Renal pelvis (tissue), 12 donors: ENCODE data around the gene HLA-DOB. TPM values are rescaled to one million over a fixed set of nuclear protein-coding genes. Genes with fewer than 3 reads are reported as not detected.

ENCODE experiments used
- DNase-seq: peaks from one replicate; pipeline ENCODE4 v3.0.0-alpha.2; 2013
- long read RNA-seq, 16 experiments: transcript quantifications; one replicate each; lab custom pipeline, GENCODE V29; 2026
- polyA plus RNA-seq, 3 donors: library from polyadenylated mRNA; unstranded; fragments of 120-200 nt; gene quantifications; one replicate each; pipeline ENCODE4 v1.2.1, GENCODE V29; 2013; ENCODE audit not compliant: insufficient read length in 3 of 3

HLA-DOB gene
- polyA plus RNA-seq: under 1 TPM; 0.17 to 0.31 (median 0.18) TPM
- long read RNA-seq, donor 1: 0 reads
- long read RNA-seq, donor 2: 0 reads
- long read RNA-seq, donor 3: 0 reads
- long read RNA-seq, donor 4: 0 reads
- long read RNA-seq, donor 5: 0 reads
- long read RNA-seq, donor 6: 0 reads
- long read RNA-seq, donor 7: 0 reads
- long read RNA-seq, donor 8: 0 reads
- long read RNA-seq, donor 9: 0 reads
- long read RNA-seq, donor 10: 0 reads
- long read RNA-seq, donor 11: 0 reads
- long read RNA-seq, donor 12, partial matches to known transcripts: 0 of 2 reads
- long read RNA-seq, donor 12, other reads (novel, unspliced or antisense): 0 of 2 reads
- long read RNA-seq, donor 13: 0 reads
- long read RNA-seq, donor 14: 0 reads
- long read RNA-seq, donor 15: 0 reads
- long read RNA-seq, donor 16: 0 reads

GRCh38 chr6:32816746-32817204 lies at the start of gene HLA-DOB:
Gene HLA-DOB (minus strand): TSS chr6:32817002. CDS start chr6:32816951, 51 bp downstream.
- DNase-seq: no peak

GRCh38 chr6:32865724-32866443 lies 49.1 kb upstream of the HLA-DOB start:
- no peak for DNase-seq

GRCh38 chr6:32862725-32863124 lies 45.9 kb upstream of the HLA-DOB start:
- no peak for DNase-seq

GRCh38 chr6:32860674-32861073 lies 43.9 kb upstream of the HLA-DOB start:
- no peak for DNase-seq

GRCh38 chr6:32858194-32858593 lies 41.4 kb upstream of the HLA-DOB start:
- DNase-seq: no peak

GRCh38 chr6:32857156-32857891 lies 40.5 kb upstream of the HLA-DOB start:
- DNase-seq: no peak

- DNase-seq: no peak
Observed at GRCh38 chr6:32855467-32856174, 38.8 kb upstream of the HLA-DOB start.

GRCh38 chr6:32854376-32855178 lies 37.8 kb upstream of the HLA-DOB start:
- DNase-seq: no peak

GRCh38 chr6:32853541-32854375 lies 37.0 kb upstream of the HLA-DOB start, which contains the start of the genes PSMB9 and TAP1:
Gene PSMB9 (plus strand): TSS chr6:32854192. CDS start chr6:32854230, 38 bp downstream.
Gene TAP1 (minus strand): TSS chr6:32853704. CDS start chr6:32853636, 68 bp downstream.
- DNase-seq: peak; percentile 90

- no peak for DNase-seq
Observed at GRCh38 chr6:32852844-32853540, 36.2 kb upstream of the HLA-DOB start.

- DNase-seq: no peak
Observed at GRCh38 chr6:32852018-32852843, 35.4 kb upstream of the HLA-DOB start.

GRCh38 chr6:32851025-32851424 lies 34.2 kb upstream of the HLA-DOB start:
- no peak for DNase-seq

- DNase-seq: no peak
Observed at GRCh38 chr6:32849126-32849525, 32.3 kb upstream of the HLA-DOB start.

- DNase-seq: no peak
Observed at GRCh38 chr6:32847795-32848194, 31.0 kb upstream of the HLA-DOB start.

- DNase-seq: no peak
Observed at GRCh38 chr6:32847004-32847403, 30.2 kb upstream of the HLA-DOB start.

- no peak for DNase-seq
Observed at GRCh38 chr6:32845384-32845884, 28.6 kb upstream of the HLA-DOB start.

- DNase-seq: no peak
Observed at GRCh38 chr6:32844839-32845383, 28.1 kb upstream of the HLA-DOB start.
